K562 (cell line): ENCODE measurements around the gene TSC22D3. TPM values are rescaled to one million over a fixed set of nuclear protein-coding genes. Genes with fewer than 3 reads are reported as not detected.

Experiments
- ATAC-seq: fragments of 200-7000 bp; cut with Tn5 transposase; 3 replicates; pipeline ENCODE4 v1.9.1; 2020; ENCODE audit warnings: moderate library complexity
- BruUV-seq: library from RNA; stranded (reverse); fragments of 400-500 nt; replicated peaks from 2 replicates; lab custom pipeline; 2021; lab: Mats Ljungman, UMichigan
- CTCF ChIA-PET: fragments of 300-600 bp; formaldehyde crosslinking; extraction: SDS; loops from one replicate; lab custom pipeline; 2021; ENCODE audit warnings: low intra/inter-chr PET ratio; lab: Yijun Ruan, JAX
- POLR2A ChIA-PET: fragments of 300-600, 350-650 bp; sonication (Branson Sonifier 250); formaldehyde crosslinking; extraction: SDS; loops from one replicate; lab custom pipeline; 2021; ENCODE audit warnings: antibody characterized with exemption, inconsistent platforms; lab: Yijun Ruan, JAX
- DNase-seq, 4 experiments: peaks; one replicate each; pipeline versions ENCODE4 v3.0.0 to v3.0.0-alpha.2; 2011 to 2018; ENCODE audit warnings: low spot score in 3 of 4, mixed read lengths in 3 of 4; ENCODE audit errors: extremely low read depth in 1 of 4
- FAIRE-seq: peaks from 2 replicates; lab custom pipeline; 2011; peaks lifted over from hg19 to GRCh38; lab: Jason Lieb, UNC
- H2AFZ ChIP-seq: 2 replicates; pipeline ENCODE4 v1.6.0; 2011; ENCODE audit warnings: low read depth, low read length, control low read depth, inconsistent platforms
- H3K27ac ChIP-seq: fragments of 200-600 bp; 3 replicates; pipeline ENCODE4 v1.8.0; 2011; ENCODE audit warnings: low read depth, mild to moderate bottlenecking, control low read depth, inconsistent platforms, low read length, moderate library complexity, mixed read lengths; ENCODE audit errors: extremely low read depth
- H3K27me3 ChIP-seq, 2 experiments: fragments of 300-600 bp in 1 of 2; 2 replicates in 1 of 2; 3 replicates in 1 of 2; pipeline versions ENCODE4 v1.6.0 to v1.8.0; 2011; ENCODE audit warnings: inconsistent platforms in 2 of 2, low read length in 2 of 2, mild to moderate bottlenecking in 1 of 2, mixed read lengths in 1 of 2, moderate library complexity in 1 of 2; ENCODE audit not compliant: control insufficient read depth in 2 of 2, insufficient read depth in 2 of 2
- H3K36me3 ChIP-seq: fragments of 300-600 bp; 3 replicates; pipeline ENCODE4 v1.8.0; 2011; ENCODE audit warnings: mild to moderate bottlenecking, low read length, inconsistent platforms; ENCODE audit not compliant: control insufficient read depth, insufficient read depth
- H3K4me1 ChIP-seq, 2 experiments: fragments of 200-600 bp in 1 of 2; replicated peaks in 1 of 2; 2 replicates in 1 of 2; 3 replicates in 1 of 2; pipeline versions ENCODE4 v1.5.1 to v1.8.0; 2011; ENCODE audit warnings: inconsistent platforms in 2 of 2, low read length in 2 of 2, mild to moderate bottlenecking in 1 of 2, mixed read lengths in 1 of 2, moderate library complexity in 1 of 2; ENCODE audit not compliant: control insufficient read depth in 2 of 2, insufficient read depth in 2 of 2
- H3K4me2 ChIP-seq: 2 replicates; pipeline ENCODE4 v1.6.1; 2011; ENCODE audit warnings: low read length, control low read depth, inconsistent platforms, mixed read lengths; ENCODE audit not compliant: insufficient read depth
- H3K4me3 ChIP-seq: fragments of 200-600 bp; sonication (generic), shearing (Covaris generic); 2 replicates; pipeline ENCODE4 v1.5.1; 2016; ENCODE audit warnings: control low read depth, inconsistent platforms
- H3K79me2 ChIP-seq: fragments of 200-600 bp; 3 replicates; pipeline ENCODE4 v1.8.0; 2011; ENCODE audit warnings: low read length, inconsistent platforms; ENCODE audit not compliant: control insufficient read depth, insufficient read depth
- H3K9ac ChIP-seq, 2 experiments: 2 replicates each; pipeline versions ENCODE4 v1.6.0 to v1.6.1; 2011; ENCODE audit warnings: low read depth in 2 of 2, low read length in 2 of 2, control low read depth in 1 of 2, inconsistent platforms in 1 of 2, mild to moderate bottlenecking in 1 of 2, mixed read lengths in 1 of 2; ENCODE audit not compliant: insufficient read depth in 1 of 2
- H3K9me1 ChIP-seq: one replicate; pipeline ENCODE4 v1.6.0; 2011; ENCODE audit warnings: inconsistent platforms, mild to moderate bottlenecking, low read length, moderate library complexity; ENCODE audit not compliant: control insufficient read depth, insufficient read depth
- H3K9me3 ChIP-seq: replicated peaks from 2 replicates; pipeline ENCODE4 v1.5.1; 2011; ENCODE audit warnings: low read depth, low read length, inconsistent platforms; ENCODE audit not compliant: control insufficient read depth, insufficient read depth
- H4K20me1 ChIP-seq: replicated peaks from 2 replicates; pipeline ENCODE4 v1.6.1; 2011; ENCODE audit warnings: low read length, inconsistent platforms, mixed read lengths; ENCODE audit not compliant: control insufficient read depth, insufficient read depth
- C11orf30 ChIP-seq: fragments of 450-650 bp; IDR thresholded peaks from 2 replicates; pipeline ENCODE4 v1.6.1; 2016; ENCODE audit warnings: low read depth, mild to moderate bottlenecking
- CBX2 ChIP-seq: fragments of 200-600 bp; sonication (generic); IDR thresholded peaks from one replicate; pipeline ENCODE4 v1.6.1; 2012; ENCODE audit warnings: mild to moderate bottlenecking, low read length, inconsistent platforms; ENCODE audit not compliant: insufficient read depth, poor library complexity, severe bottlenecking
- FOXJ2 ChIP-seq: fragments of 200-800 bp; sonication (Bioruptor generic); IDR thresholded peaks from 2 replicates; pipeline ENCODE4 v1.6.1; 2016; ENCODE audit warnings: missing genetic modification characterization, missing compliant biosample characterization
- GABPB1 ChIP-seq: sonication (generic); formaldehyde crosslinking; IDR thresholded peaks from 2 replicates; pipeline ENCODE4 v1.8.0; 2022; ENCODE audit warnings: mild to moderate bottlenecking, missing genetic modification reagents
- KDM4B ChIP-seq, 2 experiments: fragments of 450-650 bp in 1 of 2; sonication (generic) in 1 of 2; IDR thresholded peaks; 2 replicates each; pipeline ENCODE4 v1.6.1; 2016 to 2017; ENCODE audit warnings: borderline replicate concordance in 2 of 2, antibody characterized with exemption in 1 of 2, low read depth in 1 of 2, mild to moderate bottlenecking in 1 of 2
- MLLT1 ChIP-seq, 2 experiments: fragments of 450-650 bp; IDR thresholded peaks; 2 replicates each; pipeline ENCODE4 v1.6.1; 2016
- MTF1 ChIP-seq: fragments of 250-450 bp; sonication (Bioruptor Pico); IDR thresholded peaks from 2 replicates; pipeline ENCODE4 v1.9.0; 2021; ENCODE audit warnings: moderate library complexity, mild to moderate bottlenecking, inconsistent platforms, borderline replicate concordance
- PBX2 ChIP-seq, 2 experiments: IDR thresholded peaks in 1 of 2; conservative IDR thresholded peaks in 1 of 2; 2 replicates each; pipeline ENCODE4 v1.6.1; 2016; ENCODE audit warnings: low read depth in 2 of 2, mild to moderate bottlenecking in 1 of 2, missing compliant biosample characterization in 1 of 2, missing genetic modification characterization in 1 of 2, moderate library complexity in 1 of 2
- POU5F1 ChIP-seq: fragments of 150-350 bp; IDR thresholded peaks from 2 replicates; pipeline ENCODE4 v1.6.1; 2014; ENCODE audit warnings: borderline replicate concordance, low read length, low read depth, mild to moderate bottlenecking; ENCODE audit not compliant: partially characterized antibody
- PPARD ChIP-seq: fragments of 250-450 bp; sonication (Bioruptor Pico); IDR thresholded peaks from 2 replicates; pipeline ENCODE4 v1.8.0; 2022; ENCODE audit warnings: inconsistent platforms, mild to moderate bottlenecking, moderate library complexity
- PRDM10 ChIP-seq: fragments of 450-650 bp; IDR thresholded peaks from 2 replicates; pipeline ENCODE4 v1.6.1; 2018; ENCODE audit not compliant: partially characterized antibody
- SLC30A9 ChIP-seq: fragments of 250-450 bp; sonication (Bioruptor Pico); IDR thresholded peaks from 2 replicates; pipeline ENCODE4 v1.8.0; 2022; ENCODE audit warnings: mild to moderate bottlenecking, moderate library complexity
- ZBTB17 ChIP-seq: fragments of 450-650 bp; formaldehyde crosslinking; IDR thresholded peaks from 2 replicates; pipeline ENCODE4 v1.4.0; 2020; ENCODE audit warnings: mild to moderate bottlenecking
- ZNF121 ChIP-seq: sonication (generic); formaldehyde crosslinking; conservative IDR thresholded peaks from 2 replicates; pipeline ENCODE4 v1.8.0; 2022; ENCODE audit warnings: missing genetic modification reagents
- ZNF239 ChIP-seq: fragments of 250-450 bp; sonication (Bioruptor Pico); IDR thresholded peaks from 2 replicates; pipeline ENCODE4 v1.4.0; 2020; ENCODE audit warnings: mild to moderate bottlenecking
- ZSCAN29 ChIP-seq: fragments of 450-650 bp; IDR thresholded peaks from 2 replicates; pipeline ENCODE4 v1.6.1; 2017
- WGBS: fragments of 100-300 bp; shearing (Covaris generic); methylation state at CpG from one replicate; pipeline ENCODE4 v1.1.6; 2016; ENCODE audit warnings: low coverage, mixed read lengths; ENCODE audit not compliant: insufficient coverage; ENCODE audit errors: missing lambda C conversion rate; 5-methylcytosine and 5-hydroxymethylcytosine counted together
- in situ Hi-C: fragments of 300-500 bp; cut with MboI; formaldehyde crosslinking; loops from 4 replicates; pipeline ENCODE4 v1.15.0; 2018; ENCODE audit warnings: inconsistent platforms, mixed read lengths
- intact Hi-C: fragments of 100-400 bp; cut with micrococcal nuclease; formaldehyde crosslinking; loops from 2 replicates; pipeline ENCODE4 v1.14.2; 2022
- polyA plus RNA-seq, 8 experiments: library from polyadenylated mRNA; depleted of rRNA in 4 of 8; stranded (reverse) in 5 of 8; unstranded in 3 of 8; fragments of >200 nt; fragmentation: Nextera tagmentation in 2 of 8; fragmentation: Illumina TruSeq in 1 of 8; extraction: Ambion mirVana in 2 of 8; extraction: Trizol in 1 of 8; gene quantifications; 2 replicates each; pipeline versions ENCODE4 v1.2.1 to v1.2.3, GENCODE V29; 2011 to 2014; ENCODE audit warnings: inconsistent platforms in 1 of 8, missing spikeins in 1 of 8
- total RNA-seq, 7 experiments: library from RNA; depleted of rRNA in 6 of 7; stranded (reverse); fragments of >200 nt in 6 of 7; fragmentation: Illumina TruSeq in 2 of 7; extraction: Trizol in 2 of 7; gene quantifications; 2 replicates each; pipeline versions ENCODE4 v1.2.1 to v1.2.3, GENCODE V29; 2011 to 2021; ENCODE audit warnings: low replicate concordance in 1 of 7

Gene TSC22D3
- total and polyA plus RNA-seq, 9 of the 15 experiments (the other 6 are each of a cell fraction or from before 2014, with no cell fraction given) = 0.48 to 3.0 (median 0.87) TPM

GRCh38 chrX:107683931-107684330, 91.7 kb downstream of the TSC22D3 start:
- Histone ChIP-seq H2AFZ (no peak overlapping the region), H3K4me2 (no peak overlapping the region), H3K9ac (peak overlapping the region in 1 of 2 experiments; percentile 28; a peak in 1 of 4 replicates), H3K79me2 (no peaks in the 10 kb centered on the region), H3K4me3 (no peak overlapping the region), H3K9me3 (no peaks in the 10 kb centered on the region), H3K27me3 (no peaks in the 10 kb centered on the region), H3K4me1 (peaks cover 0 to 14% of the 10 kb centered on the region in 2 experiments; a peak in 3 of 5 replicates), H3K9me1 (no peaks in the 10 kb centered on the region), H3K36me3 (no peaks in the 10 kb centered on the region), H3K27ac (no peak overlapping the region), H4K20me1 (no peaks in the 10 kb centered on the region)
- intact Hi-C loops (no loop called here), in situ Hi-C loops (no loop called here)
- FAIRE-seq (no peak), ATAC-seq (no peak), DNase-seq (no peak)
- POLR2A ChIA-PET = no interaction called here
- no TSS peak for BruUV-seq
- CTCF ChIA-PET = no interaction called here
- 75% methylated on average over 3 of the region's 3 CpGs for WGBS
- TF ChIP-seq ZBTB17 (CRISPR knock-in tag) (no peak), ZNF121 (CRISPR knock-in tag) (no peak), PBX2 (CRISPR knock-in tag; IDR thresholded peaks at IDR 0.05; ENCODE audit: low read depth) (no peak), PBX2 (tag; conservative IDR thresholded peaks at IDR 0.05; ENCODE audit: low read depth) (no peak), POU5F1 (no peak), MTF1 (CRISPR knock-in tag) (no peak), PRDM10 (no peak), PPARD (CRISPR knock-in tag) (no peak), CBX2 (no peak), GABPB1 (no peak), ZNF239 (no peak), KDM4B (IDR thresholded peaks at IDR 0.05; ENCODE audit: borderline replicate concordance in 2 of 2, low read depth in 1 of 2) (no peak), C11orf30 (no peak), MLLT1 (IDR thresholded peaks at IDR 0.05) (no peak), FOXJ2 (tag) (no peak), ZSCAN29 (no peak), SLC30A9 (CRISPR knock-in tag) (no peak)
